Testis (tissue), 3 donors: ENCODE data around the gene SOX8. TPM values are rescaled to one million over a fixed set of nuclear protein-coding genes. Genes with fewer than 3 reads are reported as not detected.

Experiments used
- DNase-seq: peaks from one replicate; pipeline ENCODE4 v3.0.0-alpha.2; 2019
- H3K27ac ChIP-seq, 2 donors: fragments of 200-600 bp; sonication (generic); one replicate each; pipeline ENCODE4 v1.5.1; 2019
- H3K27me3 ChIP-seq: fragments of 200-600 bp; sonication (generic); one replicate; pipeline ENCODE4 v1.5.1; 2019
- H3K36me3 ChIP-seq: fragments of 200-600 bp; sonication (generic); one replicate; pipeline ENCODE4 v1.5.1; 2017; ENCODE audit warnings: low read depth; ENCODE audit errors: missing control alignments
- H3K4me1 ChIP-seq: fragments of 200-600 bp; sonication (generic); one replicate; pipeline ENCODE4 v1.5.1; 2019
- H3K4me3 ChIP-seq, 2 donors: fragments of 200-600 bp; sonication (generic); one replicate each; pipeline ENCODE4 v1.5.1; 2017 to 2019
- H3K9me3 ChIP-seq: fragments of 200-600 bp; sonication (generic); one replicate; pipeline ENCODE4 v1.5.1; 2017
- CTCF ChIP-seq, 3 experiments: fragments of 450-650 bp in 2 of 3; fragments of 200-600 bp in 1 of 3; sonication (generic) in 1 of 3; IDR thresholded peaks; one replicate each; pipeline ENCODE4 v1.5.1; 2016 to 2019; ENCODE audit warnings: antibody characterized with exemption in 3 of 3, mild to moderate bottlenecking in 2 of 3, moderate library complexity in 1 of 3
- POLR2A ChIP-seq: fragments of 450-650 bp; IDR thresholded peaks from one replicate; pipeline ENCODE4 v1.6.1; 2017; ENCODE audit warnings: antibody characterized with exemption, mild to moderate bottlenecking, moderate library complexity
- WGBS, 2 donors: methylation state at CpG; one replicate each; pipeline ENCODE4 v1.1.5; 2018; 5-methylcytosine and 5-hydroxymethylcytosine counted together
- intact Hi-C: fragments of 100-400 bp; cut with DNase I; formaldehyde crosslinking; loops from one replicate; pipeline ENCODE4 v1.15.1; 2023; ENCODE audit warnings: low total_unique reads
- polyA plus RNA-seq: library from polyadenylated mRNA; stranded (reverse); fragments of 350-450 nt; fragmentation: Illumina TruSeq; extraction: RNeasy Lipid Tissue Mini Kit (QIAGEN cat#74804); gene quantifications from one replicate; pipeline ENCODE4 v1.2.3, GENCODE V29; 2014; ENCODE audit warnings: low read depth, low replicate concordance; ENCODE audit not compliant: insufficient read depth
- total RNA-seq, 2 donors: library from RNA; depleted of rRNA; stranded (reverse); fragments of >200 nt; gene quantifications; one replicate each; pipeline ENCODE4 v1.2.3, GENCODE V29; 2016

SOX8 gene
- total and polyA plus RNA-seq, 3 donors from 2014 or later: 4.3 to 19.6 (median 11.2) TPM

- 84 to 92% methylated on average over 3 of the region's 3 CpGs for WGBS, 2 donors
- H3K36me3 ChIP-seq: no peaks in the 10 kb centered on the region
- TF ChIP-seq CTCF (IDR thresholded peaks at IDR 0.05) (no peak), POLR2A (no peak)
Observed at GRCh38 chr16:995087-995486, 13.5 kb downstream of the SOX8 start.

GRCh38 chr16:995783-996182 is 14.2 kb downstream of the SOX8 start:
- Histone ChIP-seq H3K4me1 (no peaks in the 10 kb centered on the region), H3K27ac (no peak overlapping the region), H3K4me3 (no peak overlapping the region), H3K9me3 (no peaks in the 10 kb centered on the region), H3K27me3 (no peaks in the 10 kb centered on the region), H3K36me3 (no peaks in the 10 kb centered on the region)
- DNase-seq: no peak
- WGBS, 2 donors: 88 to 100% methylated on average over 3 of the region's 3 CpGs
- TF ChIP-seq POLR2A (no peak), CTCF (IDR thresholded peaks at IDR 0.05) (no peak)
- intact Hi-C loops: no loop called here

More at GRCh38 chr16:995087-995486, 13.5 kb downstream of the SOX8 start:
- Histone ChIP-seq H3K27me3 (no peaks in the 10 kb centered on the region), H3K27ac (no peak overlapping the region), H3K4me3 (no peak overlapping the region), H3K9me3 (no peaks in the 10 kb centered on the region), H3K4me1 (no peaks in the 10 kb centered on the region)
- DNase-seq: no peak
- intact Hi-C loops: no loop called here

GRCh38 chr16:996681-997080 is 15.1 kb downstream of the SOX8 start:
- no peaks in the 10 kb centered on the region for H3K27me3 ChIP-seq
- WGBS, 2 donors: 80 to 90% methylated on average over 6 of the region's 6 CpGs
- H3K9me3 ChIP-seq: no peaks in the 10 kb centered on the region
- no peak for TF ChIP-seq POLR2A
- no peak for TF ChIP-seq CTCF (IDR thresholded peaks at IDR 0.05)
- no peak overlapping the region for H3K4me3 ChIP-seq
- no peaks in the 10 kb centered on the region for H3K36me3 ChIP-seq
- intact Hi-C loops: no loop called here
- no peak overlapping the region for H3K27ac ChIP-seq
- no peak for DNase-seq
- no peaks in the 10 kb centered on the region for H3K4me1 ChIP-seq

GRCh38 chr16:997440-998051 is 16.0 kb downstream of the SOX8 start:
- TF ChIP-seq CTCF (IDR thresholded peaks at IDR 0.05) (no peak), POLR2A (no peak)
- DNase-seq: no peak
- WGBS, 2 donors: 45 to 46% methylated on average over 9 to 38 of the region's 39 CpGs
- Histone ChIP-seq H3K4me3 (no peak overlapping the region), H3K27ac (no peak overlapping the region), H3K9me3 (no peaks in the 10 kb centered on the region), H3K27me3 (no peaks in the 10 kb centered on the region), H3K4me1 (no peaks in the 10 kb centered on the region), H3K36me3 (no peaks in the 10 kb centered on the region)
- intact Hi-C loops: no loop called here

- H3K4me1 ChIP-seq: no peaks in the 10 kb centered on the region
- H3K36me3 ChIP-seq: no peaks in the 10 kb centered on the region
- H3K27me3 ChIP-seq: no peaks in the 10 kb centered on the region
- TF ChIP-seq POLR2A: no peak
- no peak for TF ChIP-seq CTCF (IDR thresholded peaks at IDR 0.05)
- no peak overlapping the region for H3K4me3 ChIP-seq
- intact Hi-C loops: no loop called here
- no peak overlapping the region for H3K27ac ChIP-seq
- WGBS, 2 donors: 90 to 94% methylated on average over 11 of the region's 11 CpGs
- no peak for DNase-seq
- no peaks in the 10 kb centered on the region for H3K9me3 ChIP-seq
Observed at GRCh38 chr16:998211-998610, 16.6 kb downstream of the SOX8 start.
